SK-N-MC (cell line): ENCODE data around the gene P2RX3.

Source experiments
- DNase-seq: peaks from one replicate; pipeline ENCODE4 v3.0.0-alpha.2; 2011; ENCODE audit warnings: low read depth, low spot score
- H3K27ac ChIP-seq: fragments of 200-600 bp; sonication (generic); 2 replicates; pipeline ENCODE4 v1.5.1; 2016; ENCODE audit warnings: mixed run types
- H3K36me3 ChIP-seq: fragments of 200-600 bp; sonication (generic); 2 replicates; pipeline ENCODE4 v1.6.1; 2017; ENCODE audit warnings: antibody characterized with exemption, low read length, mixed read lengths; ENCODE audit not compliant: insufficient read depth
- H3K4me3 ChIP-seq: fragments of 200-600 bp; sonication (generic); 2 replicates; pipeline ENCODE4 v1.5.1; 2016
- H3K9ac ChIP-seq: fragments of 200-600 bp; sonication (generic); 2 replicates; pipeline ENCODE4 v1.8.0; 2017; ENCODE audit warnings: mixed run types, mixed read lengths; ENCODE audit not compliant: insufficient read length
- H3K9me3 ChIP-seq: fragments of 200-600 bp; sonication (generic); 2 replicates; pipeline ENCODE4 v1.6.1; 2017; ENCODE audit warnings: low read depth, mild to moderate bottlenecking, antibody characterized with exemption, low read length, moderate library complexity, mixed read lengths
- EZH2 ChIP-seq: fragments of 200-600 bp; sonication (generic); IDR thresholded peaks from one replicate; pipeline ENCODE4 v1.6.1; 2017; ENCODE audit warnings: antibody characterized with exemption
- FOXP2 ChIP-seq: optimal IDR thresholded peaks from 2 replicates; pipeline ENCODE3; 2011; ENCODE audit warnings: mild to moderate bottlenecking, moderate library complexity; ENCODE audit not compliant: insufficient read depth; ENCODE audit errors: extremely low read length, control extremely low read depth
- POLR2AphosphoS5 ChIP-seq: IDR thresholded peaks from 2 replicates; pipeline ENCODE4 v1.6.1; 2012; ENCODE audit warnings: mild to moderate bottlenecking, low read depth, low read length, borderline replicate concordance

Gene P2RX3

GRCh38 chr11:57387289-57388030, 49.3 kb downstream of the P2RX3 start:
- Histone ChIP-seq H3K27ac (no peak overlapping the region), H3K4me3 (no peak overlapping the region), H3K9ac (no peak overlapping the region), H3K36me3 (no peaks in the 10 kb centered on the region), H3K9me3 (no peaks in the 10 kb centered on the region)
- DNase-seq = no peak
- TF ChIP-seq FOXP2 (no peak), EZH2 (no peak), POLR2AphosphoS5 (no peak)

GRCh38 chr11:57390535-57390934, 52.4 kb downstream of the P2RX3 start, which contains the start of gene PRG2:
PRG2 (minus strand) TSS chr11:57390650; CDS start chr11:57389944, 706 bp downstream.
- no peaks in the 10 kb centered on the region for H3K9me3 ChIP-seq
- H3K36me3 ChIP-seq = no peaks in the 10 kb centered on the region
- H3K4me3 ChIP-seq = no peak within 1 kb of the TSS
- no peak for DNase-seq
- TF ChIP-seq FOXP2 = no peak
- TF ChIP-seq POLR2AphosphoS5 = no peak
- no peak for TF ChIP-seq EZH2
- H3K9ac ChIP-seq = no peak within 1 kb of the TSS
- no peak within 1 kb of the TSS for H3K27ac ChIP-seq

GRCh38 chr11:57391111-57391510, 53.0 kb downstream of the P2RX3 start:
- no peaks in the 10 kb centered on the region for H3K9me3 ChIP-seq
- no peak for DNase-seq
- no peaks in the 10 kb centered on the region for H3K36me3 ChIP-seq
- TF ChIP-seq EZH2 (no peak), FOXP2 (no peak), POLR2AphosphoS5 (no peak)
- no peak overlapping the region for H3K9ac ChIP-seq
- no peak overlapping the region for H3K4me3 ChIP-seq
- no peak overlapping the region for H3K27ac ChIP-seq

GRCh38 chr11:57391539-57391938, 53.4 kb downstream of the P2RX3 start:
- Histone ChIP-seq H3K27ac (no peak overlapping the region), H3K4me3 (no peak overlapping the region), H3K9me3 (no peaks in the 10 kb centered on the region), H3K9ac (no peak overlapping the region), H3K36me3 (no peaks in the 10 kb centered on the region)
- no peak for TF ChIP-seq FOXP2
- no peak for TF ChIP-seq POLR2AphosphoS5
- no peak for TF ChIP-seq EZH2
- DNase-seq = no peak

GRCh38 chr11:57392066-57392762, 54.1 kb downstream of the P2RX3 start:
- no peak overlapping the region for H3K4me3 ChIP-seq
- H3K9me3 ChIP-seq = no peaks in the 10 kb centered on the region
- no peak for DNase-seq
- no peak overlapping the region for H3K9ac ChIP-seq
- TF ChIP-seq EZH2 = no peak
- no peak for TF ChIP-seq POLR2AphosphoS5
- no peak overlapping the region for H3K27ac ChIP-seq
- no peaks in the 10 kb centered on the region for H3K36me3 ChIP-seq

- Histone ChIP-seq H3K36me3 (no peaks in the 10 kb centered on the region), H3K9me3 (no peaks in the 10 kb centered on the region), H3K27ac (no peak overlapping the region), H3K9ac (no peak overlapping the region), H3K4me3 (no peak overlapping the region)
- DNase-seq = no peak
- TF ChIP-seq POLR2AphosphoS5 = no peak
- TF ChIP-seq EZH2 = no peak
- no peak for TF ChIP-seq FOXP2
Observed at GRCh38 chr11:57392763-57393105, 54.6 kb downstream of the P2RX3 start.

GRCh38 chr11:57394203-57394965, 56.2 kb downstream of the P2RX3 start:
- no peaks in the 10 kb centered on the region for H3K9me3 ChIP-seq
- H3K36me3 ChIP-seq = no peaks in the 10 kb centered on the region
- H3K9ac ChIP-seq = no peak overlapping the region
- no peak overlapping the region for H3K27ac ChIP-seq
- TF ChIP-seq EZH2 = no peak
- no peak for DNase-seq
- H3K4me3 ChIP-seq = no peak overlapping the region

GRCh38 chr11:57395905-57396623, 57.9 kb downstream of the P2RX3 start:
- Histone ChIP-seq H3K27ac (no peak overlapping the region), H3K36me3 (no peaks in the 10 kb centered on the region), H3K9me3 (no peaks in the 10 kb centered on the region), H3K4me3 (no peak overlapping the region), H3K9ac (no peak overlapping the region)
- DNase-seq = no peak
- TF ChIP-seq EZH2 (no peak), POLR2AphosphoS5 (no peak), FOXP2 (no peak)
